ENCODE measurements around the gene LRR1. TPM values are rescaled to one million over a fixed set of nuclear protein-coding genes. Genes with fewer than 3 reads are reported as not detected.
A peak's percentile ranks its signal among the peaks of the same experiment; 100 is the strongest.
"Not testable (repeated sequence)": the region's sequence is repeated elsewhere in the genome, so short reads cannot be mapped to it uniquely, and the experiment has no call there.

Gene LRR1
- total and polyA plus RNA-seq, 2 experiments from 2014 or later, result 10.6 to 15.4 TPM

- Histone ChIP-seq H3K9me3 (ENCODE audit: low read depth) (no peaks in the 10 kb centered on the region), H3K79me2 (peaks cover 64% of the 10 kb centered on the region), H4K20me1 (ENCODE audit: insufficient read depth, poor library complexity, severe bottlenecking) (no peaks in the 10 kb centered on the region), H2AFZ (no peak overlapping the region), H3K9me2 (replicated peaks; ENCODE audit: insufficient read depth) (no peaks in the 10 kb centered on the region), H3K27me3 (no peaks in the 10 kb centered on the region), H3K36me3 (replicated peaks; ENCODE audit: insufficient read depth, low read depth) (no peaks in the 10 kb centered on the region), H3K4me1 (ENCODE audit: insufficient read depth) (peaks cover 30% of the 10 kb centered on the region), H3K27ac (peak overlapping the region; percentile 58), H3K4me2 (peak overlapping the region; percentile 61), H3K4me3 (no peak overlapping the region)
- TF ChIP-seq EZH2phosphoT487 (IDR thresholded peaks at IDR 0.05; ENCODE audit: low read depth, severe bottlenecking, unreplicated experiment), result no peak
- TF ChIP-seq, protein P1, sequence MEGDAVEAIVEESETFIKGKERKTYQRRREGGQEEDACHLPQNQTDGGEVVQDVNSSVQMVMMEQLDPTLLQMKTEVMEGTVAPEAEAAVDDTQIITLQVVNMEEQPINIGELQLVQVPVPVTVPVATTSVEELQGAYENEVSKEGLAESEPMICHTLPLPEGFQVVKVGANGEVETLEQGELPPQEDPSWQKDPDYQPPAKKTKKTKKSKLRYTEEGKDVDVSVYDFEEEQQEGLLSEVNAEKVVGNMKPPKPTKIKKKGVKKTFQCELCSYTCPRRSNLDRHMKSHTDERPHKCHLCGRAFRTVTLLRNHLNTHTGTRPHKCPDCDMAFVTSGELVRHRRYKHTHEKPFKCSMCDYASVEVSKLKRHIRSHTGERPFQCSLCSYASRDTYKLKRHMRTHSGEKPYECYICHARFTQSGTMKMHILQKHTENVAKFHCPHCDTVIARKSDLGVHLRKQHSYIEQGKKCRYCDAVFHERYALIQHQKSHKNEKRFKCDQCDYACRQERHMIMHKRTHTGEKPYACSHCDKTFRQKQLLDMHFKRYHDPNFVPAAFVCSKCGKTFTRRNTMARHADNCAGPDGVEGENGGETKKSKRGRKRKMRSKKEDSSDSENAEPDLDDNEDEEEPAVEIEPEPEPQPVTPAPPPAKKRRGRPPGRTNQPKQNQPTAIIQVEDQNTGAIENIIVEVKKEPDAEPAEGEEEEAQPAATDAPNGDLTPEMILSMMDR (IDR thresholded peaks at IDR 0.05; ENCODE audit: poor library complexity), result no peak
- no peak for TF ChIP-seq EZH2 (IDR thresholded peaks at IDR 0.05; ENCODE audit: borderline replicate concordance)
- DNase-seq (ENCODE audit: low spot score), result no peak
Measured at GRCh38 chr14:49642163-49642562, 43.4 kb downstream of the LRR1 start.

GRCh38 chr14:49653508-49653907 lies 54.8 kb downstream of the LRR1 start:
- Histone ChIP-seq H3K36me3 (replicated peaks; ENCODE audit: insufficient read depth, low read depth) (no peaks in the 10 kb centered on the region), H3K4me3 (no peak overlapping the region), H3K9me2 (replicated peaks; ENCODE audit: insufficient read depth) (no peaks in the 10 kb centered on the region), H3K27ac (no peak overlapping the region), H3K79me2 (peaks cover 5% of the 10 kb centered on the region), H4K20me1 (ENCODE audit: insufficient read depth, poor library complexity, severe bottlenecking) (no peaks in the 10 kb centered on the region), H3K27me3 (no peaks in the 10 kb centered on the region), H3K4me2 (no peak overlapping the region), H3K9me3 (ENCODE audit: low read depth) (no peaks in the 10 kb centered on the region), H3K4me1 (ENCODE audit: insufficient read depth) (no peaks in the 10 kb centered on the region), H2AFZ (no peak overlapping the region)
- TF ChIP-seq, protein P1 (IDR thresholded peaks at IDR 0.05; ENCODE audit: poor library complexity), result no peak
- no peak for TF ChIP-seq EZH2phosphoT487 (IDR thresholded peaks at IDR 0.05; ENCODE audit: low read depth, severe bottlenecking, unreplicated experiment)
- TF ChIP-seq EZH2 (IDR thresholded peaks at IDR 0.05; ENCODE audit: borderline replicate concordance), result no peak
- WGBS (ENCODE audit: low lambda C conversion rate, missing lambda C conversion rate), result 95% methylated on average over 6 of the region's 6 CpGs
- no peak for DNase-seq (ENCODE audit: low spot score)

DNA sequence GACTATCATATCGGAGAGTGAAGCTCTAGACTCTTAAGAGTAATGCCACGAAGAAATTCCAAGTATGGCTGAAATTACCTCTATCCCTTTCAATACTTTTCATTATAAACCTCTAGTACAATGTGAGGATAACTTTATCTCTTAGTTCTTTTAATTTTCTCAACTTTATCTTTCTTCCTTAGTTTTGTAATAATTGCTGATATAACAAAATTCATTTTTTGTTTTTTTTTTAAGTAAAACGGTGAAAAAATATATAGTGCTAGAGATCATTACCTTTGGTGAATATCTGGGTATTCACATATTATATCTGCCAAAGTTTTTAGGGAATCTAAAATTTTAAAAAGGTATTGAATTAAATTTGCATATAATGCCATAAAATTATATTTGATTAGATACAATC lies 55.8 kb downstream of the LRR1 start:
- Histone ChIP-seq H3K4me1 (ENCODE audit: insufficient read depth) (no peaks in the 10 kb centered on the region), H2AFZ (no peak overlapping the region), H3K9me2 (replicated peaks; ENCODE audit: insufficient read depth) (no peaks in the 10 kb centered on the region), H3K36me3 (replicated peaks; ENCODE audit: insufficient read depth, low read depth) (no peaks in the 10 kb centered on the region), H3K79me2 (peaks cover 5% of the 10 kb centered on the region), H3K9me3 (ENCODE audit: low read depth) (no peaks in the 10 kb centered on the region), H4K20me1 (ENCODE audit: insufficient read depth, poor library complexity, severe bottlenecking) (no peaks in the 10 kb centered on the region), H3K27me3 (no peaks in the 10 kb centered on the region), H3K4me3 (no peak overlapping the region), H3K27ac (no peak overlapping the region), H3K4me2 (no peak overlapping the region)
- no peak for DNase-seq (ENCODE audit: low spot score)
- TF ChIP-seq EZH2phosphoT487 (IDR thresholded peaks at IDR 0.05; ENCODE audit: low read depth, severe bottlenecking, unreplicated experiment) (no peak), EZH2 (IDR thresholded peaks at IDR 0.05; ENCODE audit: borderline replicate concordance) (no peak)
- TF ChIP-seq, protein P1 (IDR thresholded peaks at IDR 0.05; ENCODE audit: poor library complexity), result no peak
- WGBS (ENCODE audit: low lambda C conversion rate, missing lambda C conversion rate), result 98% methylated on average over 3 of the region's 3 CpGs

DNA sequence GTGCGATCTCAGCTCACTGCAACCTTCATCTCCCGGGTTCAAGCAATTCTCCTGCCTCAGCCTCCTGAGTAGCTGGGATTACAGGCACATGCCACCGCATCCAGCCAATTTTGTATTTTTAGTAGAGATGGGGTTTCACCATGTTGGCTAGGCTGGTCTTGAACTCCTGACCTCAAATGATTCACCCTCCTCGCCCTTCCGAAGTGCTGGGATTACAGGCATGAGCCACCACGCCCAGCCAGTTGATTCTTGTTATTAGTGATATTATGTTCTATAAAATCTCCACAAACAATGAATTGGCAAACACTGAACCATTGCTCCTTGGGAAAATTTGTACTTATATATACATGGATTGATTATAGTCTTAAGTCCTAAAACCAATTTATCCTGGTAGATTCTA lies 58.8 kb downstream of the LRR1 start:
- not testable (repeated sequence) for H3K27ac ChIP-seq; H4K20me1 ChIP-seq (ENCODE audit: insufficient read depth, poor library complexity, severe bottlenecking); H3K9me2 ChIP-seq (replicated peaks; ENCODE audit: insufficient read depth); H3K27me3 ChIP-seq; DNase-seq (ENCODE audit: low spot score); H3K4me2 ChIP-seq; H2AFZ ChIP-seq; H3K9me3 ChIP-seq (ENCODE audit: low read depth); H3K79me2 ChIP-seq; H3K36me3 ChIP-seq (replicated peaks; ENCODE audit: insufficient read depth, low read depth); H3K4me3 ChIP-seq; H3K4me1 ChIP-seq (ENCODE audit: insufficient read depth)
- 93% methylated on average over 5 of the region's 6 CpGs for WGBS (ENCODE audit: low lambda C conversion rate, missing lambda C conversion rate)
